ENCODE data around the gene DCAKD.

The DCAKD gene

GRCh38 chr17:44999433-44999832 is 52.0 kb downstream of the DCAKD start:
- peaks cover 18% of the 10 kb centered on the region for H3K27me3 Mint-ChIP-seq (ENCODE audit: low read depth, poor library complexity)
- no peak for DNase-seq
- no peak overlapping the region for H3K27ac Mint-ChIP-seq
- no peak for TF ChIP-seq CTCF (IDR thresholded peaks at IDR 0.05)
- peaks cover 42% of the 10 kb centered on the region for H3K4me1 Mint-ChIP-seq
- peaks cover 15% of the 10 kb centered on the region for H3K9me3 Mint-ChIP-seq
- no peaks in the 10 kb centered on the region for H3K36me3 Mint-ChIP-seq (ENCODE audit: low read depth)
- no peak overlapping the region for H3K4me3 Mint-ChIP-seq

GRCh38 chr17:44998646-44999045 is 52.8 kb downstream of the DCAKD start:
- H3K9me3 Mint-ChIP-seq = peaks cover 15% of the 10 kb centered on the region
- peaks cover 14% of the 10 kb centered on the region for H3K27me3 Mint-ChIP-seq (ENCODE audit: low read depth, poor library complexity)
- H3K27ac Mint-ChIP-seq = no peak overlapping the region
- H3K4me3 Mint-ChIP-seq = no peak overlapping the region
- H3K36me3 Mint-ChIP-seq (ENCODE audit: low read depth) = no peaks in the 10 kb centered on the region
- TF ChIP-seq CTCF (IDR thresholded peaks at IDR 0.05) = no peak
- no peak for DNase-seq
- H3K4me1 Mint-ChIP-seq = peaks cover 34% of the 10 kb centered on the region

- no peak for TF ChIP-seq CTCF (IDR thresholded peaks at IDR 0.05)
- no peaks in the 10 kb centered on the region for H3K36me3 Mint-ChIP-seq (ENCODE audit: low read depth)
- peaks cover 9% of the 10 kb centered on the region for H3K27me3 Mint-ChIP-seq (ENCODE audit: low read depth, poor library complexity)
- H3K4me1 Mint-ChIP-seq = peaks cover 27% of the 10 kb centered on the region
- no peak overlapping the region for H3K4me3 Mint-ChIP-seq
- H3K9me3 Mint-ChIP-seq = peaks cover 15% of the 10 kb centered on the region
- no peak for DNase-seq
- no peak overlapping the region for H3K27ac Mint-ChIP-seq
These were observed 53.5 kb downstream of the DCAKD start for GRCh38 chr17:44997733-44998520.

GRCh38 chr17:44996304-44996703 is 55.1 kb downstream of the DCAKD start:
- Mint-ChIP-seq H3K27ac (no peak overlapping the region), H3K4me1 (peaks cover 34% of the 10 kb centered on the region), H3K9me3 (peaks cover 15% of the 10 kb centered on the region), H3K36me3 (ENCODE audit: low read depth) (no peaks in the 10 kb centered on the region), H3K27me3 (ENCODE audit: low read depth, poor library complexity) (peaks cover 19% of the 10 kb centered on the region), H3K4me3 (no peak overlapping the region)
- DNase-seq = no peak
- TF ChIP-seq CTCF (IDR thresholded peaks at IDR 0.05) = no peak

GRCh38 chr17:44995436-44996001 is 55.9 kb downstream of the DCAKD start:
- H3K4me3 Mint-ChIP-seq = no peak overlapping the region
- DNase-seq = no peak
- peaks cover 19% of the 10 kb centered on the region for H3K27me3 Mint-ChIP-seq (ENCODE audit: low read depth, poor library complexity)
- H3K9me3 Mint-ChIP-seq = peaks cover 14% of the 10 kb centered on the region
- no peaks in the 10 kb centered on the region for H3K36me3 Mint-ChIP-seq (ENCODE audit: low read depth)
- H3K4me1 Mint-ChIP-seq = peaks cover 42% of the 10 kb centered on the region
- no peak for TF ChIP-seq CTCF (IDR thresholded peaks at IDR 0.05)
- H3K27ac Mint-ChIP-seq = no peak overlapping the region

All from nephron progenitor cell (in vitro differentiated cells).